NK-92 treated with Interleukin-12 subunit alpha and Interleukin-12 subunit beta, amount 100 ng/mL, for 24 hours (cell line): ENCODE results near the gene TRRAP.

Experiments
- DNase-seq: peaks from one replicate; lab custom pipeline; 2025; lab: John Stamatoyannopoulos, UW

TRRAP gene

DNA sequence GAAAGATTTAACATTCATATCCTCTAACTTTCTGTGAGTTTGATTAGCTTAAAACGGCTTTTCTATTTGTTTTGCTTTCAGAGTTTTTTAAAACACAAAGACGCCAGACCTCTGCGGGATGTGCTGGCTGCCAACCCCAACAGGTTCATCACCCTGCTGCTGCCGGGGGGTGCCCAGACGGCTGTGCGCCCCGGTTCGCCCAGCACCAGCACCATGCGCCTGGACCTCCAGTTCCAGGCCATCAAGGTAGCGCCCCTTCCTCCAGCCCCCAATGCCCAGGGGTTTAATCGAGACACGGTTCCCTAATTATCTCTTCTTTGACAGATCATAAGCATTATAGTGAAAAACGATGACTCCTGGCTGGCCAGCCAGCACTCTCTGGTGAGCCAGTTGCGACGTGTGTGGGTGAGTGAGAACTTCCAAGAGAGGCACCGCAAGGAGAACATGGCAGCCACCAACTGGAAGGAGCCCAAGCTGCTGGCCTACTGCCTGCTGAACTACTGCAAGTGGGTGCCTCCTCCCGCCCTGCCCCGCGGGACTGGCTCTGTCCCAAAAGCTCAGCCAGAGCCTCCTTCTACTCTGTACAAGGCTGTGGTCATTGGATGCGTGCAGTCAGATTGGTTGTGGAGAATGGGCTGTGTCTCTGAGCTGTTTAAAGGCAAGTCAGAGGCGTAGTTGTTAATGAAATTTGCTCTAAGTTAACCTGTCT is 71.2 kb downstream of the TRRAP start:
- no peak for DNase-seq

GRCh38 chr7:98955992-98956391 is 77.7 kb downstream of the TRRAP start:
- DNase-seq, result no peak

DNA sequence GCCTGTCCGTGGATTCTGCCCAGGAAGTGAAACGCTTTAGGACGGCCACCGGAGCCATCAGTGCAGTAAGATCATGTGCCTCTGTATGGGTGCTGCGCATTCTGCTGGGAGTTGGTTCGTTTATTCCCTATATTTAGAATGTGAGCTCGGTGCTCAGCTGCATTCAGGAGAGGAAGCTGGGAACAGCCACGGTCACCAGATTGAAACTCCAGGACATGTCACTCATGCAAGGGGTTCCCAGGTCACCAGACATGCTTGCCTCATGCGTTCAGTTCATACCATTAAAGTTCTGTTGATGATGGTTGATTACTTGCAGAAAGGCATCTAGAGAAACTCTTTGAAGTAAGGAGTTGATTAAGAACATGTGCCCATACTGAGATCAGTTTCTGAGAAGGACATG is 78.1 kb downstream of the TRRAP start:
- no peak for DNase-seq

GRCh38 chr7:98956937-98957336 is 78.6 kb downstream of the TRRAP start:
- no peak for DNase-seq

- DNase-seq, result no peak
These were observed 79.4 kb downstream of the TRRAP start for GRCh38 chr7:98957766-98958165.

GRCh38 chr7:98958968-98959367 is 80.6 kb downstream of the TRRAP start:
- no peak for DNase-seq

DNA sequence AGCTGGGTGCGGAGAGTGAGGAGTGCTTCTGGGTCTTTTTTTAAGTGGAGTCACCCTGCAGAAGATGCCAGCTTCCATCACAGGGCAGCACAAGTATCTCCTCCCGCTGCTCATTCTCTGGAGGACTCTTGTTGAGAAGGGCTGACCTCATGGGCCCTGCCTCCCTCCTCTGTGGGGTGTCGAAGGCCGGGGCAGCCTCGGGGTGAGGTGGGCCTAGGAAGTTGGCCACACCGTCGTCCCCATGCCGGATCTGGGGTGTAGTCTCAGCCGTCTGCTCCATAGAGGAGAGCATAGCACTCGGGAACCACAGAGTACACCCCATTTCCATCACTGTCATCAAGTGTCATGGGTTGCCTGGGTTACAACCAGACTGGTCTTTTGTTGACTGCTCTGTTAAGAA is 85.0 kb downstream of the TRRAP start:
- no peak for DNase-seq

GRCh38 chr7:98964596-98964995 is 86.3 kb downstream of the TRRAP start:
- no peak for DNase-seq

- DNase-seq, result no peak
These were observed 90.3 kb downstream of the TRRAP start for GRCh38 chr7:98968621-98969020.

DNA sequence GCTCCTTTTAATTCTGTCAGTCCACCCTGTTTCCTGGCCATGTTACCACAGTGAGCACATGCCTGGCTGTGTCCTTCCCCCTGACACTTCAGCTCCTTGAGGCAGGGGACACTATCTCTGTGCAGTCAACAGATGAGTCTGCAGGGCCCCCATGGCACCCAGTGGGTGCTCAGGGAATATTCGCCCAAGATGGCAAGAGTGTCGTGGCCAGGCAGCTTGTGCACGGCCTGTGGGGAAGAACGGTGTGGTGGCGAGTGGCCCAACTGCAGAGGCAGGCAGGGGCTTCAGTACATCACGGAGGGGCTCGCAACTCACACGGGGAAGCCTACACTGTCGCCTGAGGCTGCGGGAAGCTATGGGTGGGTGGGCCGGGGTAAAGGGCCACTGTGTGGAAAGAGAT is 91.1 kb downstream of the TRRAP start:
- DNase-seq, result no peak

GRCh38 chr7:98970016-98970615 is 91.8 kb downstream of the TRRAP start:
- no peak for DNase-seq

DNA sequence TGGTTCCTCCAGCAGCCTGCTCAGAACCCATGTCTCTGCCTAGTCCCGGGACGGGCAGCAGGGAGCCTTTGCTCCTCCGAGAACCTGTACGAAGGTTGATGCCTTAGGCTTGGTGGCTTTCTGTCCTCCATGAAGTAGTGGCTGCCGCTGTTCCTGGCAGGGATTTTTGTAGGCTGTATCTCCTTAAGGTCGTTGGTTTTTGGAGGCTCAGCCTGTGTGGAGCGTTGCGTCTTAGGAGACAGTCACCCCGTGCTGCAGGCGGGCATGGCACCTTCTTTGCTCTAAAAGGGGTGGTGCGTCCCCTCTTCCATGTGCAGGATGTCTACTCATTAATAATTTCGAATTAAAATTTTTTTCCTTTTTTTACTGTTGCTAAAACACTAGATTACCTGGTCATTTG is 92.5 kb downstream of the TRRAP start:
- DNase-seq, result no peak

DNA sequence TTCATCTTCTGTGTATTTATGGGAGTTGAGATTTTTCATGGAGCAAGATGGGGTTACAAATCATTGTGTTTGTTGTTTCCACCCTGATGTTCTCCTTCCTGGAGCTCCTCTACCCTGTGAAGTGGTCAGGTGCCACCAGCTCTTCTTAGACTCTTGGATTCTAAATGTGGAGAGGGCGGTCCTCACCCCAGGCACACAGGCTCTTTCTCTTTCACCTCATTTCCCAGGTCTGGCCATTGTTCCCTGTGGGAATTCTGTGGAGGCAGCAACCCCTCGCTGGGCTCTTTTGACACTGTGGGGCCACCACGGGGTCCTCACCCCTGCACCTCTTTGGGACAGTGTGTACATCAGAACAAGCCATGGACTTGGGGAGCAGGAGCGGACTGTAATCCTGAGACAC is 95.9 kb downstream of the TRRAP start:
- DNase-seq, result no peak

- DNase-seq, result no peak
These were observed 96.8 kb downstream of the TRRAP start for GRCh38 chr7:98974906-98975816.

DNA sequence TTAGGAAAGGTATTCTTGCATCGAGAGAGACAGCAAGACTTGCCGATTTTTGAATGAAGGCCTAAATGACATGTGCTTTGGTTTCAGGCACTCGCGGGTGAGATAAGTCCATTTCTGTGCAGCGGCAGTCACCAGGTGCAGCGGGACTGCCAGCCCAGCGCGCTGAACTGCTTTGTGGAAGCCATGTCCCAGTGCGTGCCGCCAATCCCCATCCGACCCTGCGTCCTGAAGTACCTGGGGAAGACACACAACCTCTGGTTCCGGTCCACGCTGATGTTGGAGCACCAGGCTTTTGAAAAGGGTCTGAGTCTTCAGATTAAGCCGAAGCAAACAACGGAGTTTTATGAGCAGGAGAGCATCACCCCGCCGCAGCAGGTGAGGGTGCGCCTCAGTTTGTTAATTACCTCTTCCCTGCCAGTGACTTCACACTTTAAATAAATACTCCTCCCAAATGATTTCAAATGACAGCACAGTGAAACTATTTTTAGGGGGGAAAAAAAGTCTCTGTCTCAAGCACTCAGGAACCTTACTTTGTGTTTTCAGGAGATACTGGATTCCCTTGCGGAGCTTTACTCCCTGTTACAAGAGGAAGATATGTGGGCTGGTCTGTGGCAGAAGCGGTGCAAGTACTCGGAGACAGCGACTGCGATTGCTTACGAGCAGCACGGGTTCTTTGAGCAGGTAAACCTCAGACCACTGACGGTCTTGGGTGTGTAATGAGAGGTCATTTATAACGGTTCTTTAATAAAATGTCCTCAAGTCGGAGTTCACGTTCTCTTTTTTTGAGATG is 98.3 kb downstream of the TRRAP start:
- no peak for DNase-seq

GRCh38 chr7:98978672-98979071 is 100.3 kb downstream of the TRRAP start:
- no peak for DNase-seq

DNA sequence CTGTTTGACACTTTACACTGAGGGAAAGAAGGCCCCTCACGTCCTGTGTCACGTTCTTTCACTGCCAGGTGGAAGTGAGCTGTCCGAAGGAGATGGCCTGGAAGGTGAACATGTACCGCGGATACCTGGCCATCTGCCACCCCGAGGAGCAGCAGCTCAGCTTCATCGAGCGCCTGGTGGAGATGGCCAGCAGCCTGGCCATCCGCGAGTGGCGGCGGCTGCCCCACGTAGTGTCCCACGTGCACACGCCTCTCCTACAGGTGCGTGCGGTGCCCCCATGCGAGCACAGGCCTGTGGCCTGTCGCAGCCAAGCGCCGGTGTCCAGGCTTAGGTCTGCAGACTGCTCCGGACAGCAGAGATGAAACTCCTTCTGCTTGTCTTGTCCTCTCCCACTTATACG is 103.4 kb downstream of the TRRAP start:
- no peak for DNase-seq

GRCh38 chr7:98982686-98983085 is 104.4 kb downstream of the TRRAP start:
- no peak for DNase-seq

- no peak for DNase-seq
These were observed 105.8 kb downstream of the TRRAP start for GRCh38 chr7:98984126-98984525.

DNA sequence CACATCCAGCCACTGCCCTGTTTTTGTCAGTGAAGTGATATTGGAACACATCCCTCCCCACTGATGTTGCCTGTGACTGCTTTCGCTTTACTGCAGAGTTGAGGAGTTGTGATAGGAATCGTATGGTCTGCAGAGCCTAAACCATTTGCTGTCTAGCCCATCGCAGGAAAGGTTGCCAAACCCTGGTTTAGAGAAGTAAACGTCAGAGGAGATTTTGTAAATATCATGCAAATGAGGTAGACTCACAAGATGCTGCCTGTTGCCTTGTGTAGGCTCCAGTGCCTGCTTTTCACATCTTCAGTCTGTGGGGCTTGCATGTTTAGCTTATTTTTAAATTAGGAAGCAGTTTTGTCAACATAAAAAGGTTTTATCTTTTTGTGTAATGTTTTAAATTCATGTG is 107.1 kb downstream of the TRRAP start:
- no peak for DNase-seq

- no peak for DNase-seq
These were observed 107.6 kb downstream of the TRRAP start for GRCh38 chr7:98985945-98986344.

GRCh38 chr7:98988641-98989040 is 110.3 kb downstream of the TRRAP start:
- no peak for DNase-seq
